H1 (cell line): ENCODE data around the gene BNIP2. TPM values are rescaled to one million over a fixed set of nuclear protein-coding genes. Genes with fewer than 3 reads are reported as not detected.

Experiments used
- CTCF ChIA-PET: fragments of 300-600 bp; sonication (Branson Sonifier 250); formaldehyde crosslinking; loops from one replicate; lab custom pipeline; 2021; ENCODE audit not compliant: partially characterized antibody; lab: Charles Lee
- POLR2A ChIA-PET: fragments of 300-600 bp; sonication (Branson Sonifier 250); formaldehyde crosslinking; loops from one replicate; lab custom pipeline; 2021; ENCODE audit warnings: inconsistent platforms; ENCODE audit not compliant: partially characterized antibody; lab: Charles Lee
- DNase-seq, 2 experiments: peaks; one replicate each; pipeline versions ENCODE4 v3.0.0 to v3.0.0-alpha.2; 2010 to 2022; ENCODE audit warnings: low spot score in 2 of 2, low read depth in 1 of 2, mixed read lengths in 1 of 2
- FAIRE-seq: peaks from 2 replicates; lab custom pipeline; 2011; peaks lifted over from hg19 to GRCh38; lab: Jason Lieb, UNC
- H2AFZ ChIP-seq: 2 replicates; pipeline ENCODE4 v1.8.1; 2012; ENCODE audit warnings: low read length, inconsistent platforms
- H2AK5ac ChIP-seq: 2 replicates; pipeline ENCODE4 v1.6.1; 2013; ENCODE audit warnings: low read depth, low read length
- H2BK120ac ChIP-seq: replicated peaks from 2 replicates; pipeline ENCODE3; 2013; ENCODE audit warnings: low read depth, low read length, inconsistent platforms
- H2BK12ac ChIP-seq: 2 replicates; pipeline ENCODE4 v1.6.1; 2013; ENCODE audit warnings: low read depth, low read length
- H2BK15ac ChIP-seq: 2 replicates; pipeline ENCODE4 v1.6.1; 2013; ENCODE audit warnings: low read length
- H2BK20ac ChIP-seq: 2 replicates; pipeline ENCODE4 v1.6.1; 2013; ENCODE audit warnings: low read length
- H2BK5ac ChIP-seq: 2 replicates; pipeline ENCODE4 v1.6.1; 2013; ENCODE audit warnings: low read depth, low read length
- H3K14ac ChIP-seq: 2 replicates; pipeline ENCODE4 v1.6.1; 2013; ENCODE audit warnings: inconsistent platforms; ENCODE audit not compliant: insufficient read length
- H3K18ac ChIP-seq: 2 replicates; pipeline ENCODE4 v1.6.1; 2013; ENCODE audit warnings: low read length; ENCODE audit errors: extremely low read depth
- H3K23ac ChIP-seq: 2 replicates; pipeline ENCODE4 v1.6.1; 2013; ENCODE audit warnings: inconsistent platforms; ENCODE audit not compliant: insufficient read length
- H3K23me2 ChIP-seq: 2 replicates; pipeline ENCODE4 v1.6.1; 2013; ENCODE audit warnings: low read depth, low read length
- H3K27ac ChIP-seq: 2 replicates; pipeline ENCODE4 v1.6.1; 2011; ENCODE audit warnings: low read depth, low read length, inconsistent platforms
- H3K27me3 ChIP-seq, 4 experiments: replicated peaks in 1 of 4; 1 replicate in 1 of 4; 2 replicates in 3 of 4; pipeline versions ENCODE4 v1.6.1 to v1.8.1; 2011 to 2013; ENCODE audit warnings: low read length in 3 of 4, mild to moderate bottlenecking in 3 of 4, inconsistent platforms in 2 of 4, mixed read lengths in 2 of 4, moderate library complexity in 1 of 4; ENCODE audit not compliant: control insufficient read depth in 3 of 4, insufficient read depth in 3 of 4; ENCODE audit errors: extremely low read depth in 1 of 4
- H3K36me3 ChIP-seq, 4 experiments: 2 replicates each; pipeline versions ENCODE4 v1.6.1 to v1.8.1; 2011 to 2013; ENCODE audit warnings: mild to moderate bottlenecking in 4 of 4, low read length in 3 of 4, moderate library complexity in 2 of 4, control low read depth in 1 of 4, inconsistent platforms in 1 of 4; ENCODE audit not compliant: insufficient read depth in 4 of 4, control insufficient read depth in 2 of 4
- H3K4ac ChIP-seq: replicated peaks from 2 replicates; pipeline ENCODE3; 2013; ENCODE audit warnings: low read length, low read depth, mixed read lengths, inconsistent platforms; ENCODE audit not compliant: insufficient read length
- H3K4me1 ChIP-seq, 4 experiments: replicated peaks in 1 of 4; 1 replicate in 1 of 4; 2 replicates in 3 of 4; pipeline versions ENCODE4 v1.6.1 to v1.8.1; 2011 to 2013; ENCODE audit warnings: low read length in 3 of 4, inconsistent platforms in 2 of 4, mixed read lengths in 1 of 4; ENCODE audit not compliant: insufficient read depth in 4 of 4, control insufficient read depth in 3 of 4
- H3K4me2 ChIP-seq, 2 experiments: 2 replicates each; pipeline versions ENCODE4 v1.6.1 to v1.8.1; 2011 to 2013; ENCODE audit warnings: low read depth in 2 of 2, low read length in 2 of 2, control low read depth in 1 of 2, inconsistent platforms in 1 of 2, mild to moderate bottlenecking in 1 of 2; ENCODE audit not compliant: insufficient read depth in 1 of 2
- H3K4me3 ChIP-seq, 4 experiments: fragments of 200-600, 300-600 bp in 1 of 4; sonication (generic), shearing (Covaris generic), sonication (Bioruptor Twin) in 1 of 4; 2 replicates each; pipeline versions ENCODE4 v1.5.1 to v1.8.1; 2011 to 2016; ENCODE audit warnings: low read length in 4 of 4, low read depth in 3 of 4, control low read depth in 2 of 4, inconsistent platforms in 2 of 4, mild to moderate bottlenecking in 2 of 4, mixed read lengths in 1 of 4, moderate library complexity in 1 of 4; ENCODE audit not compliant: insufficient read depth in 2 of 4; ENCODE audit errors: extremely low read depth in 1 of 4
- H3K56ac ChIP-seq: replicated peaks from 2 replicates; pipeline ENCODE3; 2013; ENCODE audit warnings: low read depth, mild to moderate bottlenecking, mixed read lengths, low read length, inconsistent platforms; ENCODE audit not compliant: insufficient read length
- H3K79me1 ChIP-seq: 2 replicates; pipeline ENCODE4 v1.6.1; 2013; ENCODE audit warnings: low read depth, low read length, control low read depth
- H3K79me2 ChIP-seq, 2 experiments: 2 replicates each; pipeline versions ENCODE4 v1.6.1 to v1.8.1; 2012 to 2013; ENCODE audit warnings: low read length in 2 of 2, mild to moderate bottlenecking in 2 of 2, inconsistent platforms in 1 of 2; ENCODE audit not compliant: insufficient read depth in 2 of 2, control insufficient read depth in 1 of 2
- H3K9ac ChIP-seq, 4 experiments: replicated peaks in 1 of 4; 1 replicate in 1 of 4; 2 replicates in 3 of 4; pipeline versions ENCODE4 v1.6.1 to v1.8.1; 2011 to 2013; ENCODE audit warnings: low read depth in 3 of 4, low read length in 3 of 4, control low read depth in 2 of 4, mild to moderate bottlenecking in 2 of 4, moderate library complexity in 2 of 4, inconsistent platforms in 1 of 4; ENCODE audit errors: extremely low read depth in 1 of 4
- H3K9me3 ChIP-seq, 2 experiments: 2 replicates each; pipeline versions ENCODE4 v1.6.1 to v1.8.1; 2012 to 2013; ENCODE audit warnings: mild to moderate bottlenecking in 2 of 2, moderate library complexity in 2 of 2, control low read depth in 1 of 2, inconsistent platforms in 1 of 2, low read depth in 1 of 2, low read length in 1 of 2, mixed read lengths in 1 of 2; ENCODE audit not compliant: insufficient read depth in 2 of 2
- H4K20me1 ChIP-seq, 2 experiments: replicated peaks in 1 of 2; 2 replicates each; pipeline versions ENCODE3 to v1.8.1; 2011 to 2013; ENCODE audit warnings: inconsistent platforms in 2 of 2, low read length in 2 of 2, mild to moderate bottlenecking in 1 of 2; ENCODE audit not compliant: insufficient read depth in 2 of 2, control insufficient read depth in 1 of 2
- H4K5ac ChIP-seq: 2 replicates; pipeline ENCODE4 v1.6.1; 2013; ENCODE audit warnings: low read length, low read depth, mixed read lengths, inconsistent platforms; ENCODE audit not compliant: insufficient read length
- H4K8ac ChIP-seq: 2 replicates; pipeline ENCODE4 v1.8.0; 2013; ENCODE audit warnings: mild to moderate bottlenecking, moderate library complexity, low read length, inconsistent platforms; ENCODE audit not compliant: insufficient read depth; ENCODE audit errors: extremely low read depth
- H4K91ac ChIP-seq: replicated peaks from 2 replicates; pipeline ENCODE3; 2013; ENCODE audit warnings: low read length, mixed read lengths, inconsistent platforms; ENCODE audit not compliant: insufficient read length
- CHD2 ChIP-seq: IDR thresholded peaks from 2 replicates; pipeline ENCODE4 v1.6.1; 2012; ENCODE audit warnings: low read length, improper control_type of control experiment
- E2F6 ChIP-seq: IDR thresholded peaks from 2 replicates; pipeline ENCODE4 v1.6.1; 2012; ENCODE audit warnings: inconsistent platforms
- NANOG ChIP-seq: IDR thresholded peaks from 2 replicates; pipeline ENCODE4 v1.6.1; 2011; ENCODE audit warnings: low read length, low read depth, mild to moderate bottlenecking, inconsistent platforms; ENCODE audit not compliant: insufficient read depth, poor library complexity, severe bottlenecking
- RAD21 ChIP-seq, 2 experiments: IDR thresholded peaks in 1 of 2; conservative IDR thresholded peaks in 1 of 2; 2 replicates each; pipeline ENCODE4 v1.6.1; 2011; ENCODE audit warnings: low read depth in 2 of 2, low read length in 2 of 2, improper control_type of control experiment in 1 of 2, inconsistent platforms in 1 of 2, mild to moderate bottlenecking in 1 of 2, moderate library complexity in 1 of 2
- SP2 ChIP-seq: IDR thresholded peaks from 2 replicates; pipeline ENCODE4 v1.6.1; 2012; ENCODE audit warnings: mild to moderate bottlenecking, low read length, inconsistent platforms
- WGBS, 2 experiments: shearing (Covaris generic) in 1 of 2; methylation state at CpG; one replicate each; pipeline versions ENCODE4 v1.1.6 to v1.1.7; 2013 to 2015; ENCODE audit warnings: low lambda C conversion rate in 2 of 2, mixed read lengths in 2 of 2, inconsistent platforms in 1 of 2, low coverage in 1 of 2, missing lambda C conversion rate in 1 of 2; ENCODE audit not compliant: insufficient replicate concordance in 2 of 2, insufficient coverage in 1 of 2, insufficient read length in 1 of 2; ENCODE audit errors: extremely low coverage in 1 of 2, missing lambda C conversion rate in 1 of 2; 5-methylcytosine and 5-hydroxymethylcytosine counted together
- polyA plus RNA-seq, 7 experiments: library from polyadenylated mRNA; depleted of rRNA in 3 of 7; stranded (reverse) in 5 of 7; unstranded in 2 of 7; fragments of >200 nt in 5 of 7; fragments of 200-250 nt in 2 of 7; gene quantifications; 1 replicate in 5 of 7; 2 replicates in 1 of 7; 4 replicates in 1 of 7; pipeline versions ENCODE4 v1.2.1 to v1.2.3, GENCODE V29; 2011 to 2013; ENCODE audit warnings: missing spikeins in 2 of 7, mixed read lengths in 2 of 7
- total RNA-seq: library from RNA; stranded (reverse); fragmentation: NEBNext Ultra II Directional; extraction: Animal tissue kit (Norgen Biotek cat#: 25700); gene quantifications from 2 replicates; pipeline ENCODE4 v1.2.1, GENCODE V29; 2021

Gene BNIP2
- total and polyA plus RNA-seq, 2 of the 8 experiments (the other 6 are each of a cell fraction or from before 2014, with no cell fraction given): 11.8 to 40.6 TPM

DNA sequence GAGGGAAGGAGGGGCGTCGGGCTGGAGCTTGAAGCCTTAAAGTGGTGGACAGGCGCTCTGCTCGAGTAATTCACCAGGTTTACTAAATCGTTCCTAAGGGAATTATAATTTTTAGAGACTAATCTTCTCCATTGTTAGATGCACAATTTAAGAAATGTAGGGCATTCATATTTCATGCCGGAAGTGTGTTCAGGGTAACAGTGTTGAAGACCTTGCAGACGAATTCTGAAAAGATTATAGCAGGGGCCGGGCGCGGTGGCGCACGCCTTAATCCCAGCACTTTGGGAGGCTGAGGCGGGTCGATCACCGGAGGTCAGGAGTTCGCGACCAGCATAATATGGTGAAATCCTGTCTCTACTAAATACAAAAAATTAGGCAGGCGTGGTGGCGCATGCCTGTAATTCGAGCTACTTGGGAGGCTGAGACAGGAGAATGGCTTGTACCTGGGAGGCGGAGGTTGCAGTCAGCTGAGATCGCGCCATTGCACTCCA is 31.4 kb downstream of the BNIP2 start:
- Histone ChIP-seq H3K23me2 (peaks cover 5% of the 10 kb centered on the region), H2BK20ac (no peak overlapping the region), H3K4me3 (peak overlapping the region; percentile 84 to 95 (median 90); a peak in 5 of 8 replicates), H3K4me1 (peaks cover 0 to 7% (median 0%) of the 10 kb centered on the region in 4 experiments; a peak in 1 of 7 replicates), H3K4me2 (no peak overlapping the region; a peak in 1 of 4 replicates), H2AFZ (no peak overlapping the region), H3K9ac (no peak overlapping the region), H2BK12ac (no peak overlapping the region), H2BK120ac (no peak overlapping the region), H3K56ac (no peak overlapping the region), H4K8ac (no peak overlapping the region), H3K23ac (no peak overlapping the region), H3K36me3 (peaks cover 0 to 33% (median 6%) of the 10 kb centered on the region in 4 experiments; a peak in 4 of 8 replicates), H3K79me1 (peaks cover 17% of the 10 kb centered on the region), H3K18ac (no peak overlapping the region), H3K27me3 (no peaks in the 10 kb centered on the region), H3K79me2 (peaks cover 22 to 43% of the 10 kb centered on the region in 2 experiments), H3K27ac (no peak overlapping the region), H4K20me1 (peaks cover 2 to 3% of the 10 kb centered on the region in 2 experiments), H3K9me3 (no peaks in the 10 kb centered on the region), H2AK5ac (no peak overlapping the region), H2BK5ac (no peak overlapping the region), H4K91ac (no peak overlapping the region), H3K14ac (no peak overlapping the region), H2BK15ac (no peak overlapping the region), H3K4ac (no peak overlapping the region), H4K5ac (no peak overlapping the region)
- FAIRE-seq: no peak
- CTCF ChIA-PET: interaction anchor here (0.9 to 1.2 kb wide), 3 partner anchors 9 to 125 kb away, joined by 3 to 10 read pairs (median 4); no protein-coding TSS in a partner anchor
- no peak for TF ChIP-seq SP2
- no peak for TF ChIP-seq CHD2
- no peak for TF ChIP-seq RAD21 (IDR thresholded peaks at IDR 0.05 in 1 of 2, conservative IDR thresholded peaks at IDR 0.05 in 1 of 2; ENCODE audit: low read depth in 2 of 2, low read length in 2 of 2)
- TF ChIP-seq NANOG: no peak
- TF ChIP-seq E2F6: no peak
- POLR2A ChIA-PET: interaction anchor here (0.7 to 1.8 kb wide), 9 partner anchors 11 to 332 kb away, joined by 3 to 9 read pairs (median 4); partner anchors contain the start of gene BNIP2
- DNase-seq: peak in 1 of 2 experiments; percentile 48
- 71% methylated on average over 21 of the region's 23 CpGs; no CpG with 5 or more reads in 1 of the 2 experiments for WGBS, 2 experiments
